ENCODE measurements around the gene PIK3AP1.

DNA sequence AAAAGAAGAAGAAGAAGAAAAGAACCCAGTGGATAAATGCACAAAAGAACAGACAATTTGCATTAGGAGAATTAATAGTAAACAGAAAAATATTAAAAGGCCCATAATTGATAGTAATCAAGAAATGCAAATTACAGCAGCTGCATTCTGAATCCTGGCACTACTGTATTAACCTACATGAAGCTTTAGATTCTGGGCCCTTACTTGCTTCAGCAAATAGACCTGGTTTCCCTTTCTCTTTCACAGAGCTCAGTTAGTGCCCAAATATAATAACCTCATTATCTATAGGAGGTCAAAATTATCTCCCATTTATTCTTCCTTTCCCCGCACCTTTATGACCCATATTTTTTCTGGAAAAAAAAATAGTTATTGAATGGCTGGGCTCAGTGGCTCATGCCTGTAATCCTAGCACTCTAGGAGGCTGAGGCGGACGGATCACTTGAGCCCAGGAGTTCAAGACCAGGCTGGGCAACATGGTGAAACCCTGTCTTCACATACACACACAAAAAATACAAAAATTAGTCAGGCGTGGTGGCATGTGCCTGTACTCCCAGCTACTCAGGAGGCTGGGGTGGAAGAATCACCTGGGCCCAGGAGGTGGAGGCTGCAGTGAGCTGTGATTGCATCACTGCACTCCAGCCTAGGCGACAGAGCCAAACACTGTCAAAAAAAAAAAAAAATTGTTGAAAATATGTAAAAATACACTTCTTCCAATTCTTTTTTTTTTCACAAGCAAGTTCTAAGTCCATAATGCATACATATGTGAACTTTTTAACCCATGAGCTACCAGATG, 36.0 kb upstream of the PIK3AP1 start:
- TF ChIP-seq CTCF (IDR thresholded peaks at IDR 0.05) (no peak), POLR2AphosphoS5 (IDR thresholded peaks at IDR 0.05; ENCODE audit: insufficient read depth in 1 of 2, low read depth in 1 of 2) (no peak), POLR2A (IDR thresholded peaks at IDR 0.05) (no peak)
